OCI-M2 (cell line): ENCODE measurements around the gene KL.

Source experiments
- DNase-seq: peaks from one replicate; lab custom pipeline; 2025; ENCODE audit not compliant: unreplicated experiment; lab: John Stamatoyannopoulos, UW

KL gene

DNA sequence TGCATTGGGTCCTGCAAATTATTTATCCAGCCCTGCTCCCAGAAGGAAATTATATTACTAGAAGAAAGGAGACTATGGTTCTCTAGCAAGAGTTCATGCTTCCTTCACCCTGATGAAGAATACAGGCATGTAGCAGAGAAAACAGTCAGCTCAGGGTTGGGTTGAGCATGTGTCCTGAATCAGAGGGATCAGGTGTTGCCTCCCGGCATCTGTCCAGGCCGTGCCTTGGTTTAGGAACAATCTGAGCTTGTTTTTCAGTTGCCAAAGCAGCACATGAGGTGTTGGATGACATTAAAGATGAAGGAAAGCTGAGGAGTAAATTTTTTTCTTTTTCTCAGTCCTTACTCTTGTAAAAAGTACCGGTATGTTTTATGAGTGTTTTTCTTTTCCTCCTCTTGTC is 62.0 kb downstream of the KL start:
- no peak for DNase-seq

DNA sequence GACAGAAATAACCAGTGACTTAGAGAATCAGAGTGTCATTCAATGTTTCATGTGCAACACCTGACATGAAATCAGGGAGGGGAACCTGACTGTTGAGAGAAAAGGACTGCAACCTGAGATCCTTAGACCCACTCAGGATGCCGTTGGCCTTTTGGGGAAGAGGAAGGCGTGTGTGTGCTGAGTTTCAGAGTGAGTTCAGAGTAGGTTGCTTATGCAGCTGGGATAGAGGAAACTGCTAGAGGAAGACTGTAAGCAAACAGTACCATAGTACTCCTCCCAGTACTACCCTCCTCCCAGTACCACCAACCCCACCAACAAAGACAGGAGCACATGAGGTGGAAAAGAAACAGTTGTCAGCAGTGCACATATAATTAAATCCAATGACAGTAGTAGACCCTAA is 63.7 kb downstream of the KL start:
- no peak for DNase-seq

DNA sequence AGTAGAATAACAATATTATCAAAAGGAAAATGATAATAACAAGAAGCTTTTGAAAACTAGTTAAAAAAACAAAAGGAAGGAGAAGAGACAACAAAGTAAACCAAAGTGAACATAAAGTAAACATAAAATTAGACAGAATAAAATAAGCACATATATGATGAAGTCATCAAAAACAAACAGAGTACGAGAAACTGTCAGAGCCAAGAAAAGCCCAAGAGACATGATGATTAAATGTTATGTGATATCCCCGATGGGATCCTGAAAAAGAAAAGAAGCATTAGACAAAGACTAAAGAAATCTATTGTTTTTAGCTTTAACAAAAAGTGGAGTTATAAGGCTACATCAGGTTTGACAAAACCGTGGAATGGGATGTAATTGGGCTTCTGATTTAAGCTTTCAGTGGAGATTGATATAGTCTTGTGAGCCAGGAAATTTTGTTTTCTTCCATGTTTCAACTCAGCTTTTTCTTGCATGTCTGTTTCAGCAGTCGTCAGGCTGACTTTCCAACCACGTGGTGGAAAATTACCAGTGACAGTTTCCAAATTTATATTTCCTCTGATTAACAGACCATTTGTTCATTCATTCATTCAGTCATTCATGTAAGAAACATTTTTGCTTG is 64.9 kb downstream of the KL start:
- no peak for DNase-seq

DNA sequence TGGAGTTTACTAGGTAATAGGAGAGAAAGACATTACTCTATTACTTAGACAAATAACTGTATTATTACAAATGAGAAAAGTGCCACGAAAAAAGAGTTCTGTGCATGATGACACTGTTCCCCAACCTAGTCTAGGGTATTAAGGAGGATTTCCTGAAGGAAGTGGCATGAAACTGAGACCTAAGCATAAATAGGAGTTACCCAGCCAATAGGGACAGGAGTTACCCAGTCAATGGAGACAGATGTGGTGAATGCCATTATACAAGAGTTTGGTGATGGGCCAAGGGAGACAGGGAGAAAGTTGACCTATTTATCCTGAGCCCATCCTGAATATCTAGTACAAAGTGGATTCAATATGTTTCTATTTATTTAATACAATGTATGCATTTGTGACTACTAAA is 65.4 kb downstream of the KL start:
- DNase-seq: no peak

DNA sequence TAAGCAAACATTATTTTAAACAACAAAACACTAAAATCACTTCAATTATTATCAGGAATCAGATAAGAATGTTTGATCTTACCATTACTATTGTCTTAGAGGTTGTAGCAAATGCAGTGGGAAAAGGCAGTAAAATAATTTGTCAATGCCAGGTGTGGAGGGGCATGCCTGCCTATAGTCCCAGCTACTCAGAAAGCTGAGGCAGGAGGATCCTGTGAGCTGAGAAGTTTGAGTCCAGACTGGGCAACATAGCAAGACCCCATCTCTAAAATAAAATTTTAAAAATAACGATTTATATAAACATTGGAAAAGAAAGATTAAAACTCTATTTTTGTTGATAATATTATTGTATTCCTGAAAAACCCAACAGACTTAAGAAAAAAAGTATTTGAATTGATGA is 66.8 kb downstream of the KL start:
- DNase-seq: no peak

DNA sequence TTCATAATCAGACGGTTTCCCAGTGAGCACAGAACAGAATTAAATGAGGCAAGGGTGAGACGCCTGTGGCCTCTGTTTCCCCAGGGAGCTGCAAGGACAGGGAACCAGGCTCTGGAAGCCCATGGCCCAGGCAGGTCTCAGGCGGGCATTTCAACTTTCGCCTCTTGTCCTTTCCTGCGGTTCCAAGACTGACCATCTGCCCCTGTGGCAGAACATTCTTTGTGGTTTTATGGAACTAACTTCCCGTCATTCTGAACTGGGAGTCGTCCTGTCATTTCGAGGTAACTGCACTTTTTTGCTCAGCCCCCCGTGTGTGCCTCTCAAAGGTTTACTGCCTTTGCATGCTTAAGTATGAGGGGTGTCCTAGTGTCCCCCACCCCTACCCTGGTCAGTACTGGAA is 70.9 kb downstream of the KL start:
- no peak for DNase-seq

DNA sequence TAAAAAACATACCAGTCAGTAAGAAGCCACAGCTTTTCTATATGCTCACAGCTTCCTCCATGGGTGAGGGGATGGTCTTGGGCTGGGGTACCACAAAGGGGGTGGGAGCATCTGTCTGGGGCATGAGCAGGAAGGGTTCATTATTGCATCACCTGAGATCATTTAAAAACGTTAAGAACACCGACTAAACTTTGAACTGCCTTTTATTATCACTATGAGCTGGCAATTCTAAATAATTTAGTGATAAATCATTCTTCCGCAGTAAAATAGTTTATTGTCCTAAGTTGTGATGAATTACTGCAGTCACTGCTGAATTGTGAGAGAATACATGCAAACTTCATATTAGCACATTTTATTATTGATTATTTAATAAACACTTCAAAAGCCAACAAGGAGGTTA is 71.6 kb downstream of the KL start:
- DNase-seq: no peak

DNA sequence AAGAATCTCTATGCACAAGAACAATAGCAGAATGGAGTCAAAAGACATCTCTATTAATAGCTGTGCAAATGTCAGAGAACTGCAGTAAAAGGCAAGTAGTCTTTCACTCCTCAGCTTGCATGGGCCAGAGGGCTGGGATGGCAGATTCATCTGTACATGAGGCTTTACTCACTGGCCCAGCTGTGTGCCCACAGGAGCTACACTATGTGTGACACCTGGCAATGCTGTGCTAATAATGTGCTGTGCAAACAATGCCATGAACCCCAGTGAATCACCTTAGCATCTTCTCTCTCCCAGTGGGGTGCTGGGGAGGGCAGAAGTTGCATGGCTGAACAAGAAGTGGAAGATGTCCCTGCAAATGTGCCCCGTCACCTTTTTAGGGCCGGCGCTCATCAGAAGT is 73.1 kb downstream of the KL start:
- DNase-seq: no peak

DNA sequence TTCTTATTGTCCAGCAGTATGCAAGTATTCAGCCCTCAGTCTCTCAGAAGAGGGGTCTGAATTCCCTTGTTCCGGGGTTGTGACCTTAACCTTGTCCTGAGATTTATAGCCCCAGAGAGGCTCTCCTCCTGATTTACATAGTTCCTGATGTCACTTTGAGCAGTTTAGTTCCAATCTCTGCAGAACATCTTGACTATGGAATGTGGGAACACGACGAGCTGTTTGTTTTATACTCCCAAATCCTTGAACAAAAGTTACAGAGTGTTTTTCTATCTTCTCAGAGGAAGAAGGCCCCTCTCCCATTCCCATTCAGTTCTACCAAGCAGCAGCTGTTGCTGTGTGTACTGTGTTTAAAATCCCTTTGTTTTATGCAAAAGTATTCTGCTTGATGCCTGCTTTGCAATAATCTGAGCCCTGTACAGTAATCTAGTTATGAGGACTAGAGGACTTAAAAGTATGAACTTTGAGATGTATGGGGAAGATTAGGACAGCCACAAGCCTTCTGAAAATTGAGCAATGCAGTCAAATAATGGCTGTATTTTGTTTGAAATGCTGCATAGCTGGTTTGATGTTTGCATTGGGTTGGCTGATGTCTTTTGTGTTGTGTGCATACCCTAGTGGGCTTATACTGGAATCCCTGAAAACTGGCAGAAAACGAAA is 74.7 kb downstream of the KL start:
- no peak for DNase-seq

DNA sequence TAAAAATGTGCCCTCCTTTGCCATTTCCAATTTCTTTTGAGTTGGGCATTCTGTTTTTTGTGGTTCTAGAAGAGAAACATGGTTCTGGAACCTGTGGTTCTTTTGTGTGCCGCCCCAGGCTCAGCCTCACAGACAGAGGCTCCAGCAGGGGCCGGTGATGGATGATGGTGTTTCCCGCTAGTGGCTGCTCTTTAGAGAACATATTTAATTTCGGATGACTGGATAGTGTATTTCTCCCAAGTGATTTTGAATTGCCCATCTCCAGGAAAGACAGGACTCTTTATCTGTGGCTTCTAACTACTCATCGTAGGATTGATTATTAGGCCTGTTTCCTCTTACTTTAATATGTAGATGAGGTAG is 75.2 kb downstream of the KL start:
- DNase-seq: no peak

DNA sequence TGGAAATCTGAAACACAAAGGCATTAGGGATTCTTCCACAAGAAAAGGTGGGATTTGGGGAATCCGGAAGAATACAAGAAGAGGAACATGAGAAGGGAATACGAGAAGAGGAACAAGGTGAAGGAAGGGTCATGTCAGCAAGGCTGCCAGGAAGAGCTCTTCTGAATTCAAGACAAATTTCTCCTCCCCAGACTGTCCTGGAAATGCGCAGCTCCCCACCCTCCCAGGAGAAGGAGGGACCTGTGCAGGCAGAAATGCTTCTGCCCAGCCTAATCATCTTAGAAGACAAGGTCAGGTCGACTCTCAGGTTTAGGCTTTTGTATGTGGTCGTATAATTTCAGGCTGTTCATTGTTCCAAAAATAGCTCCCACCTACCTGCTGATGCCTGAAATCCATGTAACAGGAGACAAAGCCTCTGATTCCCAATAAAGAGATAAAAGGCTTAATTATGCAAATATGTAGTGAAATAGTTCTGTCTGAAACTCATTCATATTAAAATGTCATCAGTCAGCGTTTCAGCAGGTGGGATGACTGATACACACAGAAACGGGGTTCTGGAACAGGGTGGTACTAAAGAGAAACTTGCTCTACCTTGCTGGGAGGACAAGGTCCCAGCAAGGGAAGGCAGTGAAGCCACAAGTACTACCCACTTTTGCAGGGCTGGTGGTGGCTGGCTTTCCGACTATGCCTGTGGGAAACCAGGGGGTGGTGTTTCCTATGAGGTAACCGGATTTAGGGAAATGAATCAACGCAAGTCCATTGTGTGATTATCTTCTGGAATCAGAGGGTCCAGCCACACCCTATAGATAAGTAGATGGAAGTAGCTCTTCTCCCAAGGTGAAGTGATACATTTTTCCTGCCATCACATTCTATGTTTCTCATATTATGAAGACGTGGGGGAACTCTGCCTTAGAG is 76.1 kb downstream of the KL start:
- DNase-seq: no peak

DNA sequence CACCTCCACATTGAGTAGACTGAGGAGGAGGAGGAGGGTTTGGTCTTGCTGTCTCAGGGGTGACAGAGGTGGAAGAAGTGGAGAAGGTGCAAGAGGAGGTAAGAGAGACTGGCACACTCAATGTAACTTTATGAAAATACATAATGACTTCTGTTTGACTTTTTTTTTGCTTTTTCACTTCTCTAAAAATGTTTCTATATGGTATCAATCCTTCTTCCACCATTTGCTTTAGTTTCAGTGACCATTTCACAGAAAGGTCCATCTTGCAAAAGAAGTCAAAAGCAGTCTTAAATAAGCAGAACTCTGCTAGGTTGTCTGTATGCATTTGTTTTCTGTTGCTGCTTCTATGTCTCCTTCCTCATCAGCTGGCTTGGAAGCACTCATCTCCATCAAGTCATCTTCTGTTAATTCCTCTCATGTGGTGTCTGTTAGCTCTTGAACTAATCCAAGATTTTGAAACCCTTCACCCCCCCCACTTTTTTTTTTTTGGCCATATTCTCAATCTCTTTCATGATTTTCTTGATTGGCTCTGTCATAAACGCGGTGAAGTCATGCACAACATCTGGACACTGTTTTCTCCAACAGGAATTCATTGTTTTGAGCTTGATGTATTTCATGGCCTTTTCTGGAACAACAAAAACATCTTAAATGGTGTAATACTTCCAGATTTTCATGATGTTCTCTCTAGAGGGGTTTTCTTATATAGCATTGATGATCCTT is 80.8 kb downstream of the KL start:
- DNase-seq: no peak

DNA sequence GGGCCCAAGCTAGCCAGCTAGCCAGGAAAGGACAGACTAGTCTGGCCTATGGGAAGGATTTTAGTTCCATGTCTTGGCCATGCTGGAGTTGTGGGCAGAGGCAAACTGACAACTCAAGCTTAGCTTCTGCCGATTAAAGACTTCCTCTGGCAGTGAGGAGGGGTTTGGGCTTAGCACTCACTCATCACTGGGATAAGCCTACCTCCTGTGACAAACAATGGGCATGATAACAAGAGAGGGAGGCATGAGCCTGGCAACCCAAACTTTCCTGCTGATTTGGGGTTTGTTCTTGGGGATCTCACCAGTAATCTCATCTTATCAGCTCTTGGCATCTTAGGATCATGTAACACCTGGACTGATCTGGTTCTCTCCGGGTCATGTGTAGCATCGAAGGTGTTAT is 83.6 kb downstream of the KL start:
- DNase-seq: no peak

DNA sequence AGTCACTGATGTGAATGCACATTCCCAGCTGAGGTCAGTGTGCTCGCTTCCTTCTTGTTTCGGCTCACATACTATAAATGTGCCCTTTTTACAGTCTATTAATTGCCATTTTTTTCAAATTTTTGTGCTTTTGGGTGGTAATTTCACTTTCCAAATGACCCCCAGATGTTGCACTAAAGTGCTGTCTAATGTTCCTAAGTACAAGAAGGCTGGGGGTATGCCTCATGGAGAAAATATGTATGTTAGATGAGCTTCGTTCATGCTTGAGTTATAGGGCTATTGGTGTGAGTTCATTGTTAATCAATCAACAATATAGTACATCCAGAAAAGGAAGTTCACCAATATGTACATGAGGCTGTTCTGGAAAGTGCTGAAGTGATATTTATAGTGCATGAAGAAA is 84.7 kb downstream of the KL start:
- DNase-seq: no peak

DNA sequence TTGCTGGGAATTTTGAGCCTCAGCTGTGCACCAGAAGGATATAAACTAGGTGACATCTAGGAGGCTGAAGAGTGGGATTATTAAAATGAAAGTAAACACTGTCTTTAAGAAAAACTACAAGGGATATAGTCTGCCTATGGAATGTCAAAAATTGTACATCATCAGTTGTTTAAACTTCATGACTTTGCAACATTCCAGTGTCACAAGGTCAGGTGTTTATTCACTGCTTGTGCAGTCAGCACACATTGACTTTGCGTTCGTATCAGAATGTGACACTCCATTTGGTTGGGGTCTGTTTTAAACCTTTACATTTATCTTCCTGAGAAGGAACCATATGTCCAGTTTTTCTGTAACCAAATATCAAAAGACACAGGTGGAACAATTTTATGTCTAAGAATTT is 85.6 kb downstream of the KL start:
- no peak for DNase-seq

DNA sequence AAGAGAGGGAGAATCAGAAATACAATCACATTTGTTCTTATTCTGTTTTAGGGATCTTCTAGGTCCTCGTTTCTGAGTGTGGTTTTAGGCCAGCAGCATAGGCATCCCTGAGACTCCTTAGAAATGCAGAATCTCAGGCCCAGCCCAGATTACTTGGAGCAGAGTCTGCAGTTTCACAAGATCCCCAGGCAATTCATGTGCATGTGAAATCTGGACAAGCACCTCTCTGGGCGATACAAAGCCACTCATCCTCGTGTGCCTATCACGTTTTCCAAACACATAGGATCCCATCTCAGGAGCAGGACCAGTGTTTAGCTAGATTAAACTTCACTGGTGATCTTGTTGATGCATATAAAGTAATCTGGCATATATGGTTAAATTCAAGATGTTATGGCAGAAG is 87.2 kb downstream of the KL start:
- no peak for DNase-seq

DNA sequence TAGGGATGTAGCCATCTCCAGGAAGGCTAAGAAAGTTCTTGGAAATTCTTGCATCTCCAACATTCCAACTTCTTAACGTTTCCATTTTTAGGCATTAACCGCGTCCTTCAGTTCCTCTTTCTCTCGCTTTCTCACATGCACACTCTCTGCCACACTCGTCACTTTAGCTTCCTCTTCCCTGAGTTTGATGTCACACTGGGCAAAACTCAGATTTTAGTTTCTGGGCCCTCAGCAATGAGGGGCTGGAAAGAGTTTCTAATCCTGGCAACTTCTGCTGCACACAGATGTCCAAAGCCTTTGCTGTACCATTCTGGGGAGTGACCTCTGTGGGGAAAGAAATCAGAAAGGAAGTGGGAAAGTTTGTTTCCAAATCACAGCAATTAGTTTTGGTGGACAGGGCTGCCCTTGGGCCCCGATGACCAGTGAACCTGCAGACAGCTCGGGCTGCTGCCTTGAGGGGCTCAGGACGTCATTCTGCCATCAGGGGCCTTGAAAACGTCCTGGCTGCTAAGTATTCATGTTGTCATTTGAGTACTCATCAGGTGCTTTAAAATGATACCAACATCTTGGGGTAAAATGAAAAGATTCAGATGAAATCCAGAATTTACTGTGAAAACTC is 89.3 kb downstream of the KL start:
- DNase-seq: no peak

DNA sequence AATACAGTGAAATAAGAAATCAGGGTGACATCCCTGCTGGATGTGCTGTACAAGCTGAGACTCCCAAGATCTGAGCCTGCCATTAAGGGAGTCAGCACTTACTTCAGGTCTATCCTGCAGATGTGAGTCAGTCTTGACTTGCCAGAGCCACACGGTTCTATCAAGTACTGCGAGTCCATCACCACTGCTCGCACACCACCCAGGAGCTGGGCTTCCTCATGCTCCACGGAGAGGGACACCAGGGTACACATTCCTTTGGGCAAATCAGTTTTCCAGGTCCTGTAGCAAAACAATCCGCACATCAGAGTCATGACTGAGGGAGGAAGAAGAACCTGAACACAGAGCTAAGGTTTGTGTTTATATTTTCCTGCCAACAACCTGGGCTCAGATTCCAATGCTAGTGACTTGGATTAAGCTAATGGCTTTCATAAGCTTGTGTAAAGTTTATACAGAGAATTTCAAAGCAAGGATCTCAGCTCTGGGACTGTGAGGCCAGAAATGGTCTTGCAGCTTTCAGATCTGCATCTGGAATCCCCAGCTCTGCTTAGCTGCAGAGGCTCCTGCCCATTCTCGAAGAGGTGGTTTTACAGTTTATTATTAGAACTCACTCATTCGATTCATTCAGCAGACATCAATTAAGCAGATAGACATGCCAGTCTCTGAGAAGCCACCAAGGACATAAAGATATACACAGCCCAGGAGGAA is 90.6 kb downstream of the KL start:
- no peak for DNase-seq

DNA sequence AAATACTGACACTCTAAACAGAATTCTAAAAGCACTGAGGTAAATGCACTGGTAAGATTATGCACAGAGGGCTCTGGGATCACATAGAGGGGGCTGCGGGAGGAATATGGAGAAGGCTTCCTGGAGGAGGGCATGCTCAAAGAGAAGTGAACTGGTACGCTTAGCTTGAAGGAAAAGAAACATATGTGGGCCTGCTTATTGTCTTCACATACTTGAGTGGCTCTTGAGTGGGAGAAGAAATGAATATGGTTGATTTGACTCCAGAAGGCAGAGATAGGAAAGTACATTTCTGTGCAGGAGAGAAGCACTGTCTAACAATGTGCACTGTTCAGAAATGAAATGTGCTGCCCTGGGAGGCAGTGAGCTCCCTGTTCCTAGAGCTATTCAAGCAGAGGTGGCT is 91.1 kb downstream of the KL start:
- DNase-seq: no peak

DNA sequence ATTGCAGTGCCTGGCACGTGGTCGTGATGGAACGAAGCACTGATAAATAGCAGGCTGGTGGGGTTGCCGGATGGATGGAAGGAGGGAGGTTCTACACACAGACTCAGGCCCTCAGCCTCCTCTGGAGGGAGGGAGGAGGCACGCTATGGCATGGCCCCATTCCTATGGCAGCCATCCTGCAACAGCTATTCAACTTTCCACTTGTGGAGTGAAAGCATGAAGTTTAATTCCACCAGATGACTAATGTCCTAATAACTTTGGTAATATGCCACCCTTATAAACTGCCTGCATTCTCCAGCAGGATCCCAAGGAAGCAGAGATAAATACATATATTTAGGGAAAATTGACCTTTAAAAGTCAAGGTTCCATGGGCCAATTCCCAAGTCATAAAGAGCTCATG is 92.4 kb downstream of the KL start:
- DNase-seq: no peak

DNA sequence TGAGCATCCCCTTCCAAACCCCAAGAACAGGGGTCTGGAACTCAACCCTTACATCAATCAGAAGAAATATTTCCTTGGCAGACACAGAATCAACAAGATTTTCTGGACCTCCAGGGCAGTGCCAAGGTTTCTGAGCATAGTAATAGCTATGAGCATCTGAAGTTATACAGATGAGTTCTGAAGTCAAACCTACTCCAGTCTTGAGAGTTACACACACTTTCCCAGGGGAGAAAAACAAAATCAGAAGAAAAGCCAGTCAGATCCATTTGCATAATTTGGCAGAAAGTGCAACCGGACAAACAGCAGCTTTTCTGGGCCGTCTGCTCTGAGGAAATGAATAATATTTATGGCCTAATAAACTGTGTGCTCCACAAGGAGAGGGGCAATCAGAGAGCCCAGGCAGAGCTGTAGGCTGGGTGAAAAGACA is 93.1 kb downstream of the KL start:
- DNase-seq: no peak
